ENCODE data around the gene HIRIP3. TPM values are rescaled to one million over a fixed set of nuclear protein-coding genes. Genes with fewer than 3 reads are reported as not detected.
"Not testable (repeated sequence)": the region's sequence is repeated elsewhere in the genome, so short reads cannot be mapped to it uniquely, and the experiment has no call there.

Gene HIRIP3
- total and polyA plus RNA-seq, 3 experiments from 2014 or later, result 22.0 to 48.0 (median 45.6) TPM

DNA sequence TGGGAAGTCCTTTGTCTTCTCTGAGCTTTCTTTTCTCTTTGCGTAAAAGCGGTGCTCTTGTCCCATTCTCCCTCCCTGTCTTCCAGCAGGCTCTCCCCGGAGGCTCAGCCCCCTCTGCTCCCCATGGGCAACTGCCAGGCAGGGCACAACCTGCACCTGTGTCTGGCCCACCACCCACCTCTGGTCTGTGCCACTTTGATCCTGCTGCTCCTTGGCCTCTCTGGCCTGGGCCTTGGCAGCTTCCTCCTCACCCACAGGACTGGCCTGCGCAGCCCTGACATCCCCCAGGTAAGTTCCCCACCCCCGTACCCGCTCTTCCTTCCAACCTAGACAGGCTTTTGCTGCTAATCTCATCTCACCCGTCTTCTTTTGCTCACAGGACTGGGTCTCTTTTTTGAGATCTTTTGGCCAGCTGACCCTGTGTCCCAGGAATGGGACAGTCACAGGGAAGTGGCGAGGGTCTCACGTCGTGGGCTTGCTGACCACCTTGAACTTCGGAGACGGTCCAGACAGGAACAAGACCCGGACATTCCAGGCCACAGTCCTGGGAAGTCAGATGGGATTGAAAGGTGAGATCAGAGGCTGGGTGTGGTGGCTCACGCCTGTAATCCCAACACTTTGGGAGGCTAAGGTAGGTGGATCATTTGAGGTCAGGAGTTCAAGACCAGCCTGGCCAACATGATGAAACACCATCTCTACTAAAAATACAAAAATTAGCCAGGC is 32.2 kb downstream of the HIRIP3 start:
- ChIA-PET CTCF (interaction anchor here (3.9 kb wide), 1 partner anchor 9 kb away, joined by 33 read pairs; the partner anchor contains the start of gene TAOK2), POLR2A (interaction anchor here (1.0 kb wide), 1 partner anchor 22 kb away, joined by 4 read pairs; no protein-coding TSS in a partner anchor)
- Mint-ChIP-seq H3K9me3 (no peaks in the 10 kb centered on the region), H3K27me3 (no peaks in the 10 kb centered on the region), H3K4me3 (peak overlapping the region; percentile 84 to 97 (median 89)), H3K27ac (peak overlapping the region; percentile 86 to 98 (median 95)), H3K36me3 (peaks cover 0 to 19% (median 0%) of the 10 kb centered on the region in 3 donors), H3K4me1 (peaks cover 18 to 30% (median 19%) of the 10 kb centered on the region in 3 donors)
- H3K36me3 ChIP-seq (ENCODE audit: insufficient read depth, low read length), result no peaks in the 10 kb centered on the region
- peak overlapping the region; percentile 86 for H3K27ac ChIP-seq (ENCODE audit: low read depth, low read length)
- H3K4me3 ChIP-seq (ENCODE audit: low read length), result peak overlapping the region; percentile 97
- DNase-seq, result no peak
- no peaks in the 10 kb centered on the region for H3K9me3 ChIP-seq (ENCODE audit: low read length)
- H3K27me3 ChIP-seq (ENCODE audit: insufficient read depth, low read length, poor library complexity, severe bottlenecking), result no peaks in the 10 kb centered on the region
- H3K4me1 ChIP-seq (ENCODE audit: insufficient read depth, low read length), result peaks cover 15% of the 10 kb centered on the region

DNA sequence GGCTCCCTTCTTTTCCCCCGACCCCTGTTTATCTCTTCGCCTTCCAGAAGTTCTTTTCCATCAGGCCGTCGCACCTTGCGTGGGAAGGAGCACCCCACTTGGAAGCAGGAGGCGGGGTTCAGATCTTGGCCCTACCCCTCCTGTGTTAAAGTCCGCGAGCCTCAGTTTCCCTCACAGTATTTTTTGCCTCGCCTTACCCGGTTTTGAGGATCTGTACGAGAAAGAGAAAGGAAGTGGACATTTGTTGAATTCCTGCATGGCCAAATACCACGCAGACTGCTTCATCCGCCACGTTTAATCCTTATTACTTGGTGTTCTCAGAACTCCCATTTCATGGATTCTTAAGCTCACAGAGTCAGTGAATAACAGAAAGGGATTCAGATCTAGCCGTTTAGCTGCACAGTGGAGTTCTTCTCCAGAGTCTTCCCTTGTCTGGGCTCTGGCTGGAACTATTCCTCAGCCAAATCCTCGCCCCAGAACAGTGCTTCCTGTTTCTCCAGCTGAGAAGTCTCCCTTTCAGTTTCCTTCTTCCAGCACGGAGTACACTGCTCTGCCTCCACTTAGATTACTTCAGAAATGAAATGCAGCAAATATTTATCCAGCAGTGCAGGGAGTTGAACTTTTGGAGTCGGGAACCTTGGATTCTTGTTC is 32.9 kb downstream of the HIRIP3 start:
- Histone ChIP-seq H3K4me1 (ENCODE audit: insufficient read depth, low read length) (peaks cover 15% of the 10 kb centered on the region), H3K36me3 (ENCODE audit: insufficient read depth, low read length) (no peaks in the 10 kb centered on the region), H3K27ac (ENCODE audit: low read depth, low read length) (peak overlapping the region; percentile 86), H3K9me3 (ENCODE audit: low read length) (no peaks in the 10 kb centered on the region), H3K4me3 (ENCODE audit: low read length) (peak overlapping the region; percentile 97), H3K27me3 (ENCODE audit: insufficient read depth, low read length, poor library complexity, severe bottlenecking) (no peaks in the 10 kb centered on the region)
- Mint-ChIP-seq H3K4me3 (peak overlapping the region; percentile 87 to 97 (median 89)), H3K4me1 (peaks cover 18 to 30% (median 19%) of the 10 kb centered on the region in 3 donors), H3K9me3 (no peaks in the 10 kb centered on the region), H3K27me3 (no peaks in the 10 kb centered on the region), H3K36me3 (peaks cover 0 to 15% (median 0%) of the 10 kb centered on the region in 3 donors), H3K27ac (peak overlapping the region; percentile 86 to 98 (median 95))
- DNase-seq, result no peak
- POLR2A ChIA-PET, result interaction anchor here (0.6 to 2.1 kb wide), 6 partner anchors 8 to 155 kb away, joined by 3 to 17 read pairs (median 7); partner anchors contain the start of genes HIRIP3, KCTD13 and TAOK2
- CTCF ChIA-PET, result interaction anchor here (0.7 to 3.9 kb wide), 4 partner anchors 10 to 114 kb away, joined by 3 to 33 read pairs (median 6); partner anchors contain the start of genes KCTD13 and TAOK2

- Mint-ChIP-seq H3K36me3 (peaks cover 0 to 15% (median 0%) of the 10 kb centered on the region in 3 donors), H3K9me3 (no peaks in the 10 kb centered on the region), H3K4me3 (peak within 1 kb of the TSS; percentile 87 to 97 (median 89)), H3K4me1 (peaks cover 18 to 30% (median 19%) of the 10 kb centered on the region in 3 donors), H3K27ac (peak within 1 kb of the TSS; percentile 86 to 98 (median 95)), H3K27me3 (no peaks in the 10 kb centered on the region)
- peak within 1 kb of the TSS; percentile 97 for H3K4me3 ChIP-seq (ENCODE audit: low read length)
- POLR2A ChIA-PET, result interaction anchor here (0.6 to 2.1 kb wide), 7 partner anchors 9 to 154 kb away, joined by 3 to 17 read pairs (median 6); partner anchors contain the start of genes HIRIP3, KCTD13 and TAOK2
- no peaks in the 10 kb centered on the region for H3K27me3 ChIP-seq (ENCODE audit: insufficient read depth, low read length, poor library complexity, severe bottlenecking)
- H3K4me1 ChIP-seq (ENCODE audit: insufficient read depth, low read length), result peaks cover 15% of the 10 kb centered on the region
- no peaks in the 10 kb centered on the region for H3K9me3 ChIP-seq (ENCODE audit: low read length)
- no peaks in the 10 kb centered on the region for H3K36me3 ChIP-seq (ENCODE audit: insufficient read depth, low read length)
- peak within 1 kb of the TSS; percentile 86 for H3K27ac ChIP-seq (ENCODE audit: low read depth, low read length)
- DNase-seq, result peak; percentile 92 to 97 (median 95)
- CTCF ChIA-PET, result interaction anchor here (0.7 to 3.9 kb wide), 4 partner anchors 10 to 113 kb away, joined by 3 to 33 read pairs (median 6); partner anchors contain the start of genes KCTD13 and TAOK2
Observed at GRCh38 chr16:29961479-29962343, 33.7 kb downstream of the HIRIP3 start, which contains the start of gene TMEM219. TMEM219 (plus strand) TSS chr16:29962079; CDS start chr16:29963144, 1,065 bp downstream.

GRCh38 chr16:29961127-29961478 is 34.3 kb downstream of the HIRIP3 start:
- H3K4me1 Mint-ChIP-seq, result peaks cover 18 to 28% (median 19%) of the 10 kb centered on the region in 3 donors

DNA sequence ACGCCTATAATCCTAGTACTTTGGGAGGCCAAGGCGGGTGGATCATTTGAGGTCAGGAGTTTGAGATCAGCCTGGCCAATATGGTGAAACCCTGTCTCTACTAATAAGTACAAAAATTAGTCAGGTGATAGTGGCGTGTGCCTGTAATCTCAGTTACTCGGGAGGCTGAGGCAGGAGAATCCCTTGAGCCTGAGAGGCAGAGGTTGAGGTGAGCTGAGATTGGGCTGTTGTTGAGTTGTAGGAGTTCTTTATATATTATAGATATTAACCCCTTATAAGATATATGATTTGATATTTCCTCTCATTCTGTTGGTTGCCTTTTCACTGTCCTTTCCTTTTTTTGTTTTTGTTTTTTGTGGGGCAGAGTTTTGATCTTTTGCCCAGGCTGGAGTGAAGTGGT is 35.6 kb downstream of the HIRIP3 start:
- DNase-seq; H3K4me3 ChIP-seq (ENCODE audit: low read length); H3K36me3 Mint-ChIP-seq; H3K36me3 ChIP-seq (ENCODE audit: insufficient read depth, low read length); H3K9me3 Mint-ChIP-seq; H3K9me3 ChIP-seq (ENCODE audit: low read length); H3K27me3 Mint-ChIP-seq; H3K27me3 ChIP-seq (ENCODE audit: insufficient read depth, low read length, poor library complexity, severe bottlenecking); H3K27ac ChIP-seq (ENCODE audit: low read depth, low read length): not testable (repeated sequence)
- Mint-ChIP-seq H3K4me1 (peaks cover 16 to 24% (median 18%) of the 10 kb centered on the region in 3 donors), H3K4me3 (peak overlapping the region in 6 of 7 donors; percentile 7 to 79 (median 40)), H3K27ac (peak overlapping the region in 1 of 8 donors; percentile 81)
- ChIA-PET POLR2A (interaction anchor here (0.5 to 1.3 kb wide), 2 partner anchors 11 to 34 kb away, joined by 3 to 9 read pairs; partner anchors contain the start of gene KCTD13), CTCF (interaction anchor here (3.9 kb wide), 1 partner anchor 12 kb away, joined by 33 read pairs; the partner anchor contains the start of gene TAOK2)
- H3K4me1 ChIP-seq (ENCODE audit: insufficient read depth, low read length), result peaks cover 15% of the 10 kb centered on the region

More at GRCh38 chr16:29961127-29961478, 34.3 kb downstream of the HIRIP3 start:
- H3K36me3 ChIP-seq (ENCODE audit: insufficient read depth, low read length), result no peaks in the 10 kb centered on the region
- POLR2A ChIA-PET, result interaction anchor here (0.6 to 2.1 kb wide), 7 partner anchors 12 to 153 kb away, joined by 3 to 17 read pairs (median 6); partner anchors contain the start of genes HIRIP3, KCTD13 and TAOK2
- Mint-ChIP-seq H3K36me3 (peaks cover 0 to 15% (median 0%) of the 10 kb centered on the region in 3 donors), H3K9me3 (no peaks in the 10 kb centered on the region), H3K27me3 (no peaks in the 10 kb centered on the region), H3K4me3 (peak overlapping the region; percentile 87 to 97 (median 89)), H3K27ac (peak overlapping the region; percentile 81 to 96 (median 93))
- H3K27ac ChIP-seq (ENCODE audit: low read depth, low read length), result peak overlapping the region; percentile 86
- H3K9me3 ChIP-seq (ENCODE audit: low read length), result no peaks in the 10 kb centered on the region
- H3K27me3 ChIP-seq (ENCODE audit: insufficient read depth, low read length, poor library complexity, severe bottlenecking), result no peaks in the 10 kb centered on the region
- DNase-seq, result no peak
- H3K4me1 ChIP-seq (ENCODE audit: insufficient read depth, low read length), result peaks cover 15% of the 10 kb centered on the region
- peak overlapping the region; percentile 97 for H3K4me3 ChIP-seq (ENCODE audit: low read length)
- CTCF ChIA-PET, result interaction anchor here (1.6 to 3.9 kb wide), 3 partner anchors 11 to 112 kb away, joined by 6 to 33 read pairs (median 7); partner anchors contain the start of genes KCTD13 and TAOK2

DNA sequence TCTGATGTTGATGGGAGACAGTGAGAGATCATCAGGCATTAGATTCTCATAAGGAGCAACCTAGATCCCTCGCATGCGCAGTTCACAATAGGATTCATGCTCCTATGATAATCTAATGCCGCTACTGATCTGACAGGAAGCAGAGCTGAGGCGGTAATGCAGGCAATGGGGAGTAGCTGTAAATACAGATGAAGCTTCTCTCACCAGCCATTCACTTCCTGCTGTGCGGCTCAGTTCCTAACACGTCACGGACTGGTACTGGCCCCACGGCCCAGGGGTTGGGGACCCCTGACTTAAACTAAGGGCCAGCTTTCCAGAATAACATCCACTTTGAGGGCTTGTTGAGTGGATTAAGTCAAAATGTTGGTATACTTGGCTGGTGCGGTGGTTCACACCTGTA is 36.1 kb downstream of the HIRIP3 start:
- peak overlapping the region in 1 of 8 donors; percentile 81 for H3K27ac Mint-ChIP-seq
- POLR2A ChIA-PET, result interaction anchor here (1.3 kb wide), 1 partner anchor 33 kb away, joined by 3 read pairs; the partner anchor contains the start of gene KCTD13
- no peak overlapping the region for H3K4me3 ChIP-seq (ENCODE audit: low read length)
- peak overlapping the region in 1 of 7 donors; percentile 79 for H3K4me3 Mint-ChIP-seq
- DNase-seq, result no peak
- no peaks in the 10 kb centered on the region for H3K9me3 ChIP-seq (ENCODE audit: low read length)
- no peak overlapping the region for H3K27ac ChIP-seq (ENCODE audit: low read depth, low read length)
- no peaks in the 10 kb centered on the region for H3K27me3 Mint-ChIP-seq
- CTCF ChIA-PET, result no interaction called here
- peaks cover 15% of the 10 kb centered on the region for H3K4me1 ChIP-seq (ENCODE audit: insufficient read depth, low read length)
- H3K36me3 ChIP-seq (ENCODE audit: insufficient read depth, low read length), result no peaks in the 10 kb centered on the region
- peaks cover 0 to 7% (median 0%) of the 10 kb centered on the region in 3 donors for H3K36me3 Mint-ChIP-seq
- no peaks in the 10 kb centered on the region for H3K27me3 ChIP-seq (ENCODE audit: insufficient read depth, low read length, poor library complexity, severe bottlenecking)
- H3K9me3 Mint-ChIP-seq, result no peaks in the 10 kb centered on the region
- peaks cover 15 to 21% (median 18%) of the 10 kb centered on the region in 3 donors for H3K4me1 Mint-ChIP-seq

DNA sequence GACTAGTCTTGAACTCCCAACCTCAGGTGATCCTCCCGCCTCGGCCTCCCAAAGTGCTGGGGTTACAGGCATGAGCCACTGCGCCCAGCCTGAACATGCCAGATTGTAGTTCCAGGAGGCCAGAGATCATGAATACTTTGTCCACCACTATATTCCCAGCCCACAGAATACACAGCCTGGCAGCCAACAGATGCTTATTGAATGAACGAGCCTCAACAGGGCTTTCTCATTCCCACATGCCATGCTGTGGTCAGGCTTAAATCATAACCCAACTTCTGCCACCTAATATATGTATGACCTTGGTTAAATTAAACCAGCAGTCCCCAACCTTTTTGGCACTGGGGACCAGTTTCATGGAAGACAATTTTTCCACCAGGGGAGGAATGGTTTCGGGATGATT is 36.7 kb downstream of the HIRIP3 start:
- no peaks in the 10 kb centered on the region for H3K9me3 Mint-ChIP-seq
- ChIA-PET CTCF (no interaction called here), POLR2A (interaction anchor here (1.3 kb wide), 1 partner anchor 33 kb away, joined by 3 read pairs; the partner anchor contains the start of gene KCTD13)
- no peak overlapping the region for H3K4me3 Mint-ChIP-seq
- Histone ChIP-seq H3K36me3 (ENCODE audit: insufficient read depth, low read length) (no peaks in the 10 kb centered on the region), H3K4me1 (ENCODE audit: insufficient read depth, low read length) (peaks cover 15% of the 10 kb centered on the region), H3K27ac (ENCODE audit: low read depth, low read length) (no peak overlapping the region), H3K27me3 (ENCODE audit: insufficient read depth, low read length, poor library complexity, severe bottlenecking) (no peaks in the 10 kb centered on the region), H3K4me3 (ENCODE audit: low read length) (no peak overlapping the region), H3K9me3 (ENCODE audit: low read length) (no peaks in the 10 kb centered on the region)
- H3K27ac Mint-ChIP-seq, result no peak overlapping the region
- H3K36me3 Mint-ChIP-seq, result peaks cover 0 to 7% (median 0%) of the 10 kb centered on the region in 3 donors
- peaks cover 15 to 21% (median 18%) of the 10 kb centered on the region in 3 donors for H3K4me1 Mint-ChIP-seq
- H3K27me3 Mint-ChIP-seq, result no peaks in the 10 kb centered on the region
- DNase-seq, result no peak
